ENCODE measurements around the gene PLCD1.

The PLCD1 gene

GRCh38 chr3:38019658-38020341 lies 9.6 kb downstream of the PLCD1 start:
- TF ChIP-seq JUND (IDR thresholded peaks at IDR 0.05; ENCODE audit: low read depth): no peak
- DNase-seq (ENCODE audit: low read depth in 1 of 2, low spot score in 1 of 2): no peak
- in situ Hi-C loops (cut with HindIII; ENCODE audit: low pct_unique_long_range_greater_than_20kb, low sequenced_read_pairs): no loop called here

- DNase-seq (ENCODE audit: low read depth in 1 of 2, low spot score in 1 of 2): no peak
- in situ Hi-C loops (cut with HindIII; ENCODE audit: low pct_unique_long_range_greater_than_20kb, low sequenced_read_pairs): no loop called here
- TF ChIP-seq JUND (IDR thresholded peaks at IDR 0.05; ENCODE audit: low read depth): no peak
Measured at GRCh38 chr3:38018296-38019266, 10.9 kb downstream of the PLCD1 start.

- no peak for TF ChIP-seq JUND (IDR thresholded peaks at IDR 0.05; ENCODE audit: low read depth)
- DNase-seq (ENCODE audit: low read depth in 1 of 2, low spot score in 1 of 2): no peak
- in situ Hi-C loops (cut with HindIII; ENCODE audit: low pct_unique_long_range_greater_than_20kb, low sequenced_read_pairs): no loop called here
Measured at GRCh38 chr3:38017445-38018295, 11.8 kb downstream of the PLCD1 start.

- in situ Hi-C loops (cut with HindIII; ENCODE audit: low pct_unique_long_range_greater_than_20kb, low sequenced_read_pairs): no loop called here
- DNase-seq (ENCODE audit: low read depth in 1 of 2, low spot score in 1 of 2): no peak
- no peak for TF ChIP-seq JUND (IDR thresholded peaks at IDR 0.05; ENCODE audit: low read depth)
Measured at GRCh38 chr3:38016847-38017444, 12.5 kb downstream of the PLCD1 start.

- no peak for TF ChIP-seq JUND (IDR thresholded peaks at IDR 0.05; ENCODE audit: low read depth)
- in situ Hi-C loops (cut with HindIII; ENCODE audit: low pct_unique_long_range_greater_than_20kb, low sequenced_read_pairs): no loop called here
- no peak for DNase-seq (ENCODE audit: low read depth in 1 of 2, low spot score in 1 of 2)
Measured at GRCh38 chr3:38016410-38016809, 13.0 kb downstream of the PLCD1 start.

GRCh38 chr3:38015984-38016383 lies 13.5 kb downstream of the PLCD1 start:
- in situ Hi-C loops (cut with HindIII; ENCODE audit: low pct_unique_long_range_greater_than_20kb, low sequenced_read_pairs): no loop called here
- no peak for DNase-seq (ENCODE audit: low read depth in 1 of 2, low spot score in 1 of 2)
- TF ChIP-seq JUND (IDR thresholded peaks at IDR 0.05; ENCODE audit: low read depth): no peak

- TF ChIP-seq JUND (IDR thresholded peaks at IDR 0.05; ENCODE audit: low read depth): no peak
- in situ Hi-C loops (cut with HindIII; ENCODE audit: low pct_unique_long_range_greater_than_20kb, low sequenced_read_pairs): no loop called here
- no peak for DNase-seq (ENCODE audit: low read depth in 1 of 2, low spot score in 1 of 2)
Measured at GRCh38 chr3:38015485-38015884, 14.0 kb downstream of the PLCD1 start.

- DNase-seq (ENCODE audit: low read depth in 1 of 2, low spot score in 1 of 2): no peak
- in situ Hi-C loops (cut with HindIII; ENCODE audit: low pct_unique_long_range_greater_than_20kb, low sequenced_read_pairs): no loop called here
- no peak for TF ChIP-seq JUND (IDR thresholded peaks at IDR 0.05; ENCODE audit: low read depth)
Measured at GRCh38 chr3:38011111-38011510, 18.3 kb downstream of the PLCD1 start.

- in situ Hi-C loops (cut with HindIII; ENCODE audit: low pct_unique_long_range_greater_than_20kb, low sequenced_read_pairs): no loop called here
Measured at GRCh38 chr3:38009807-38010591, 19.4 kb downstream of the PLCD1 start.

GRCh38 chr3:38008971-38009580 lies 20.4 kb downstream of the PLCD1 start:
- no peak for DNase-seq (ENCODE audit: low read depth in 1 of 2, low spot score in 1 of 2)
- in situ Hi-C loops (cut with HindIII; ENCODE audit: low pct_unique_long_range_greater_than_20kb, low sequenced_read_pairs): no loop called here
- no peak for TF ChIP-seq JUND (IDR thresholded peaks at IDR 0.05; ENCODE audit: low read depth)

More at GRCh38 chr3:38009807-38010591, 19.4 kb downstream of the PLCD1 start:
- no peak for DNase-seq (ENCODE audit: low read depth in 1 of 2, low spot score in 1 of 2)
- TF ChIP-seq JUND (IDR thresholded peaks at IDR 0.05; ENCODE audit: low read depth): no peak

- no peak for TF ChIP-seq JUND (IDR thresholded peaks at IDR 0.05; ENCODE audit: low read depth)
- in situ Hi-C loops (cut with HindIII; ENCODE audit: low pct_unique_long_range_greater_than_20kb, low sequenced_read_pairs): no loop called here
- no peak for DNase-seq (ENCODE audit: low read depth in 1 of 2, low spot score in 1 of 2)
Measured at GRCh38 chr3:38008191-38008701, 21.2 kb downstream of the PLCD1 start.
